Hepatocyte (in vitro differentiated cells): Measurements from ENCODE around the gene ZC3H4. TPM values are rescaled to one million over a fixed set of nuclear protein-coding genes. Genes with fewer than 3 reads are reported as not detected.
A peak's percentile ranks its signal among the peaks of the same experiment; 100 is the strongest.

Source experiments
- DNase-seq: peaks from one replicate; pipeline ENCODE4 v3.0.0-alpha.2; 2016; ENCODE audit warnings: low spot score
- H2AFZ ChIP-seq: fragments of 200-600 bp; sonication (generic); 2 replicates; pipeline ENCODE4 v1.6.0; 2016; ENCODE audit warnings: antibody characterized with exemption, mild to moderate bottlenecking
- H3K27ac ChIP-seq: fragments of 200-600 bp; sonication (generic); 2 replicates; pipeline ENCODE4 v1.5.1; 2016; ENCODE audit warnings: mild to moderate bottlenecking
- H3K27me3 ChIP-seq: fragments of 200-600 bp; sonication (generic); 2 replicates; pipeline ENCODE4 v1.6.1; 2016
- H3K36me3 ChIP-seq: fragments of 200-600 bp; sonication (generic); replicated peaks from 2 replicates; pipeline ENCODE4 v1.5.1; 2016; ENCODE audit warnings: low read depth; ENCODE audit not compliant: insufficient read depth
- H3K4me1 ChIP-seq: fragments of 200-600 bp; sonication (generic); 2 replicates; pipeline ENCODE4 v1.5.1; 2016; ENCODE audit warnings: mild to moderate bottlenecking, moderate library complexity; ENCODE audit not compliant: insufficient read depth
- H3K4me2 ChIP-seq: fragments of 200-600 bp; sonication (generic); 2 replicates; pipeline ENCODE4 v1.6.0; 2016
- H3K4me3 ChIP-seq: fragments of 200-600 bp; sonication (generic); 2 replicates; pipeline ENCODE4 v1.5.1; 2016; ENCODE audit warnings: mild to moderate bottlenecking
- H3K79me2 ChIP-seq: fragments of 200-600 bp; sonication (generic); 2 replicates; pipeline ENCODE4 v1.6.0; 2017; ENCODE audit warnings: mild to moderate bottlenecking
- H3K9me2 ChIP-seq: fragments of 200-600 bp; sonication (generic); replicated peaks from 2 replicates; pipeline ENCODE4 v1.6.0; 2017; ENCODE audit warnings: mild to moderate bottlenecking; ENCODE audit not compliant: insufficient read depth
- H3K9me3 ChIP-seq: fragments of 200-600 bp; sonication (generic); 2 replicates; pipeline ENCODE4 v1.5.1; 2016; ENCODE audit warnings: low read depth, mild to moderate bottlenecking
- H4K20me1 ChIP-seq: fragments of 200-600 bp; sonication (generic); 2 replicates; pipeline ENCODE4 v1.6.0; 2016; ENCODE audit warnings: mild to moderate bottlenecking; ENCODE audit not compliant: insufficient read depth, poor library complexity, severe bottlenecking
- EZH2 ChIP-seq: fragments of 200-600 bp; sonication (generic); IDR thresholded peaks from 2 replicates; pipeline ENCODE4 v1.6.1; 2016; ENCODE audit warnings: antibody characterized with exemption, mild to moderate bottlenecking, borderline replicate concordance
- EZH2phosphoT487 ChIP-seq: fragments of 200-600 bp; sonication (generic); IDR thresholded peaks from one replicate; pipeline ENCODE4 v1.6.1; 2018; ENCODE audit warnings: antibody characterized with exemption, mild to moderate bottlenecking, low read depth, moderate library complexity; ENCODE audit not compliant: unreplicated experiment, severe bottlenecking
- WGBS: methylation state at CpG from one replicate; pipeline ENCODE4 v1.1.6; 2016; ENCODE audit warnings: low lambda C conversion rate; ENCODE audit errors: missing lambda C conversion rate; 5-methylcytosine and 5-hydroxymethylcytosine counted together
- polyA plus RNA-seq: library from polyadenylated mRNA; unstranded; fragments of >200 nt; fragmentation: Nextera tagmentation; extraction: Ambion mirVana; gene quantifications from 2 replicates; pipeline ENCODE4 v1.2.1, GENCODE V29; 2016
- total RNA-seq: library from RNA; depleted of rRNA; stranded (reverse); fragments of >200 nt; gene quantifications from 2 replicates; pipeline ENCODE4 v1.2.3, GENCODE V29; 2014
- TF ChIP-seq, protein P1 (sequence below): fragments of 200-600 bp; sonication (generic); IDR thresholded peaks from 2 replicates; pipeline ENCODE4 v1.5.1; 2016; ENCODE audit warnings: antibody characterized with exemption, mild to moderate bottlenecking; ENCODE audit not compliant: poor library complexity

ZC3H4 gene
- total and polyA plus RNA-seq, 2 experiments from 2014 or later, result 4.3 to 13.1 TPM

DNA sequence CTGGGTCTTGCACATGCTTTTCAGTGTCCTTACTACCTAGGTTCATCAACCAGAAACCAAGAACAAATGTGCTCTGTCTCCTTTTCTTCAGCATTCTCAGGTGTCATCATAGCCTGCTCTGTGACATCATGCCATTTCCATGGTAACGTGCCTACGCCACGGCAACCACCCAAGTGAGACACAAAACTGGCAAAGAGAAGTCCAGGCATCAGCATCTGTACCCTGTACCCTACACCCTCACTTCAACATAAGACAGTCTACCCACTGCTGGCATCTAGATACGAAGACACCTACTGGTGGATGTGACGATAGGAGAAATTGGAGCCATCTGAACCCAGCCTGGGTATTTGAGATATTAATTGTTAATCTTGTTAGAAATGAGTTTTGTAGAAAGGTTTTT, 13.3 kb downstream of the ZC3H4 start:
- H3K27me3 ChIP-seq, result no peaks in the 10 kb centered on the region
- TF ChIP-seq, protein P1, sequence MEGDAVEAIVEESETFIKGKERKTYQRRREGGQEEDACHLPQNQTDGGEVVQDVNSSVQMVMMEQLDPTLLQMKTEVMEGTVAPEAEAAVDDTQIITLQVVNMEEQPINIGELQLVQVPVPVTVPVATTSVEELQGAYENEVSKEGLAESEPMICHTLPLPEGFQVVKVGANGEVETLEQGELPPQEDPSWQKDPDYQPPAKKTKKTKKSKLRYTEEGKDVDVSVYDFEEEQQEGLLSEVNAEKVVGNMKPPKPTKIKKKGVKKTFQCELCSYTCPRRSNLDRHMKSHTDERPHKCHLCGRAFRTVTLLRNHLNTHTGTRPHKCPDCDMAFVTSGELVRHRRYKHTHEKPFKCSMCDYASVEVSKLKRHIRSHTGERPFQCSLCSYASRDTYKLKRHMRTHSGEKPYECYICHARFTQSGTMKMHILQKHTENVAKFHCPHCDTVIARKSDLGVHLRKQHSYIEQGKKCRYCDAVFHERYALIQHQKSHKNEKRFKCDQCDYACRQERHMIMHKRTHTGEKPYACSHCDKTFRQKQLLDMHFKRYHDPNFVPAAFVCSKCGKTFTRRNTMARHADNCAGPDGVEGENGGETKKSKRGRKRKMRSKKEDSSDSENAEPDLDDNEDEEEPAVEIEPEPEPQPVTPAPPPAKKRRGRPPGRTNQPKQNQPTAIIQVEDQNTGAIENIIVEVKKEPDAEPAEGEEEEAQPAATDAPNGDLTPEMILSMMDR, result no peak
- no peak for TF ChIP-seq EZH2
- TF ChIP-seq EZH2phosphoT487, result no peak
- WGBS, result 96% methylated on average over 5 of the region's 5 CpGs
- H3K79me2 ChIP-seq, result peaks cover 93% of the 10 kb centered on the region
- H4K20me1 ChIP-seq, result peaks cover 3% of the 10 kb centered on the region
- peak overlapping the region; percentile 100 for H3K27ac ChIP-seq
- no peak for DNase-seq
- H3K36me3 ChIP-seq, result no peaks in the 10 kb centered on the region
- no peak overlapping the region for H2AFZ ChIP-seq
- no peak overlapping the region for H3K4me2 ChIP-seq
- H3K4me3 ChIP-seq, result no peak overlapping the region
- H3K9me3 ChIP-seq, result no peaks in the 10 kb centered on the region
- H3K9me2 ChIP-seq, result no peaks in the 10 kb centered on the region
- peaks cover 49% of the 10 kb centered on the region for H3K4me1 ChIP-seq

DNA sequence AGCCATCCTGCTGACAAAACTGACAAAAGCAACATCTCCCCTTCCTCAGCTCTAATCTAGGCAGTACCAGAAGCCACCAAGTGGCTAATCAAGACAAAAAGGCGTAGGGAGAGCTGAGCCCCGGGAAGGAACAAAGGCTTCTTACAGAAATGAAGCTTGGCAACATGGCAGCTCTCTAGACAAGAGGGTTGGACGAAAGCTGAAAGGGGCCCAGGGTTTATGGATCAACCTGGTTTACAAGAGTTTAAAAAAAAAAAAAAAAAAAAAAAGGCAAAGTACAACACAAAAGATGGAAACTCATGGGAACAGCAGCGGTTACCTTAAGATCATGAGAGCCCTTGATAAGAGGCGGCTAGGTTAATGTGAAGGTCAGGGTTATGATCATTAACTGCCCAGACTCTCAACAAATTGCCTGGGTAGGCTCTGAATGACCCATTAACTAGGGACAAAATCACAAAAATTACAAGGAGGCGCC, 14.0 kb downstream of the ZC3H4 start:
- TF ChIP-seq, protein P1, result no peak
- DNase-seq, result no peak
- H3K9me3 ChIP-seq, result no peaks in the 10 kb centered on the region
- H4K20me1 ChIP-seq, result peaks cover 3% of the 10 kb centered on the region
- H3K79me2 ChIP-seq, result peaks cover 90% of the 10 kb centered on the region
- peaks cover 56% of the 10 kb centered on the region for H3K4me1 ChIP-seq
- no peaks in the 10 kb centered on the region for H3K27me3 ChIP-seq
- no peak overlapping the region for H2AFZ ChIP-seq
- 71% methylated on average over 6 of the region's 6 CpGs for WGBS
- H3K4me2 ChIP-seq, result peak overlapping the region; percentile 48
- peak overlapping the region; percentile 100 for H3K27ac ChIP-seq
- no peak overlapping the region for H3K4me3 ChIP-seq
- no peaks in the 10 kb centered on the region for H3K36me3 ChIP-seq
- H3K9me2 ChIP-seq, result no peaks in the 10 kb centered on the region

DNA sequence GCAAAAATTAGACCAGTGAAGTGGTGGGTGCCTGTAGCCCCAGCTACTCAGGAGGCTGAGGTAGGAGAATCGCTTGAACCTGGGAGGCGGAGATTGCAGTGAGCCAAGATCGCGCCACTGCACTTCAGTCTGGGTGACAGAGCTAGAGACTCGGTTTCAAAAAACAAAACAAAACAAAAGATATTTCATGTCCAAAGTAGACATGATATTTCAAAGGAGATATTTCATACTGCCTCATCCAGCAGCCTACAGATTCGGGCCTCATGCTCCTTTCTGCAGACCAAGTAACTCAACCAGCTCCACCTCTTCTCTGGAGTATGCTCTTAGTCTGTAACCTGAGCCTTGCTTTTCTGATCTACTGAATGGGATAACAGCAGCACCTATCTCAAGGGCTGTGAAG, 15.0 kb downstream of the ZC3H4 start:
- Histone ChIP-seq H2AFZ (no peak overlapping the region), H3K9me3 (no peaks in the 10 kb centered on the region), H3K4me2 (no peak overlapping the region), H3K36me3 (no peaks in the 10 kb centered on the region), H3K27ac (peak overlapping the region; percentile 100), H3K4me3 (no peak overlapping the region), H4K20me1 (peaks cover 3% of the 10 kb centered on the region), H3K9me2 (no peaks in the 10 kb centered on the region), H3K27me3 (no peaks in the 10 kb centered on the region), H3K79me2 (peaks cover 90% of the 10 kb centered on the region), H3K4me1 (peaks cover 66% of the 10 kb centered on the region)
- no peak for DNase-seq
- WGBS, result 96% methylated on average over 6 of the region's 6 CpGs
- TF ChIP-seq EZH2phosphoT487, result no peak
- TF ChIP-seq, protein P1, result no peak
- no peak for TF ChIP-seq EZH2
